ENCODE results near the gene SFI1.
"Not testable (repeated sequence)": the region's sequence is repeated elsewhere in the genome, so short reads cannot be mapped to it uniquely, and the experiment has no call there.

Gene SFI1

DNA sequence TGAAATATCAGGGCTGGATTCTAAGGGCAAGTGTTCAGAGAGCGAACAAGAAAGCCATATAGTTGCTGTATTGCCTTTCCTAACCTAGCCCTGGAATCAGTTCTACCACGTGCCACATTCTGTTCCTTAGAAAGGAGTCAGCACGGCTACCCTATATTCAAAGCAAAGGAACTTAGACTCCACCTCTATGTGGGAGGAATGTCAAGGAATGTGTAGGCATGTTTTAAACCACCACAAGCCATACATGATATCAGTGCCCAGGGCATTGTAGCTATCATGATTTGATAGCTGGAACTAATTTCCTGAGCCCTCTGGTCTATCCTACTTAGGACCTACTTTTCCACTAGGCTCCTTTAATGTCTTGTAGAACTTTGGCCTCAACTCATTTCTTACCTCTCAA, 4.2 kb upstream of the SFI1 start:
- DNase-seq (ENCODE audit: low read depth in 3 of 3) = no peak

DNA sequence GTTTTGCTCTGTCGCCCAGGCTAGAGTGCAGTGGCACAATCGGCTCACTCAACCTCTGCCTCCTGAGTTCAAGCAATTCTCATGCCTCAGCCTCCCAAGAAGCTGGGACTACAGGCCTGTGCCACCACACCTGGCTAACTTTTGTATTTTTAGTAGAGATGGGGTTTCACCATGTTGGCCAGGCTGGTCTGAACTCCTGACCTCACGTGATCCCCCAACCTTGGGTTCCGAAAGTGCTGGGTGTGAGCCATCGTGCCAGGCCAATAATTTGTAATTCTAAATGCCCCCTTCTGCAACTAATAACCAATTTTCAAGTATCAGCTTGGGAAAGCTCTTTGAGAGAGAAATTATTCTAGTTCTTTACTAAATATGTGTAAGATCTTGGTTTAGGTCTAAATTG, 3.0 kb upstream of the SFI1 start:
- not testable (repeated sequence) for DNase-seq (ENCODE audit: low read depth in 3 of 3)

DNA sequence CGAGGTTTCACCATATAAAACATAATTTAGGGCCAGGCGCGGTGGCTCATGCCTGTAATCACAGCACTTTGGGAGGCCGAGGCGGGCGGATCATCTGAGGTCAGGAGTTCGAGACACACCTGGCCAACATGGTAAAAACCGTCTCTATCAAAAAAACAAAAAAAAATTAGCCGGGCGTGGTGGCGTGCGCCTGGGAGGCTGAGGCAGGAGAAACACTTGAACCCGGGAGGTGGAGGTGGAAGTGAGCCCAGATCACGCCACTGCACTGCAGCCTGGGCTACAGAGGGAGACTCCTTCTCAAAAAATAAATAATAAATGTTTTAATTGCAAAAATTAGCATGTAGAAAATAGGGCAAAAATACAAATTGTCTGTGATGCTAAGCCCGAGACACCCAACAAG, 993 bp upstream of the SFI1 start:
- no peak for DNase-seq (ENCODE audit: low read depth in 3 of 3)

DNA sequence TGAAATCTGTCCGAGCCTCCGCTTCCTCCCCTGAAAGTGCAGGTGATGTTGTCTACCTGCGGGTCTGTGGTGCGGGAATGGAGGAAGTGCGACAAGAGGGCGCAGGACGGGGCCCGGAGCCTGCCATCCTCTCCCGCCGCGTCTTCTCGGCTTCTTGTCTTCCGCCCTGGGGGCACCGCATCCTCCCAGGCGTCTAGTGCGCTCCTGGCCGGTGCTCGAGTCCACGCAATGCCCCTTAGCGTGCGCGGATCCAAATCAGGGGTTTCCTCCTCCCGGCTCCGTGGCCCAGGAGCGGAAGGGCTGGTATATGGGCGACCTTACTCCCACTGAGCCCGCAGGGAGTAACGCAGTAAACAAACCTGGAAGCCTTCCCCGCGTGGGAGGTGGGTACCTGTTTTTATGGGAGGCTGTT, 405 bp downstream of the SFI1 start:
- peak in 2 of 3 experiments; percentile 8 to 33 for DNase-seq (ENCODE audit: low read depth in 3 of 3)

DNA sequence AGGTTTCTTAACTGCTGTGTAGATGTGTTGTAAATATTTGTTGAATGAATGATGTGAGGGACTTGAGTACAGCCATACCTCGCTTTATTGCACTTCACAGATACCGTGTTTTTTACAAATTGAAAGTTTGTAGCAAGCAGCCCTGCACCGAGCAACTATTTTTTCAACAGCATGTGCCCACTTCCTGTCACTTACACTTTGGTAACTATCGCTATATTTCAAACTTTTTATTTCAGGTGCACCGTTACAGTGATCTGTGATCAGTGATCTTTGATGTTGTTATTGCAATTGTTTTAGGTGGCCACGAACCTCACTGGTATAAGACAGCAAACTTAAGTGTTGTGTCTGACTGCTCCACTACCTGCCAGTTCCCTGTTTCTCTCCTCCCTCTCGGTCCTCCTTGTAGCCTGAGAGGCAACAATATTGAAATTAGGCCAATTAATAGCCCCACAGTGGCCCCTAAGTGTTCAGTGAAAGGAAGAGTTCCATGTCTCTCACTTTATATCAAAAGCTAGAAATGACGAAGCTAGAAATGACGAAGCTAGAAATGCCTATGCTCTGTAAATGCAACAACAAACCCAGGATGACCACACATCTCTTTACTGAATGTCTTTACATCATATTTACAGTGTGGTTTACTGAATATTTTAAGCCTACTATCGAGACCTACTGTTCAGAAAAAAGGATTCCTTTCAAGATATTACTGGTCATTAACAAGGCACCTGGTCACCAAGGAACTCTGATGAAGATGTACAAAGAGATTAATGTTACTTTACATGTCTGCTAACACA, 1.0 kb downstream of the SFI1 start:
- no peak for DNase-seq (ENCODE audit: low read depth in 3 of 3)

DNA sequence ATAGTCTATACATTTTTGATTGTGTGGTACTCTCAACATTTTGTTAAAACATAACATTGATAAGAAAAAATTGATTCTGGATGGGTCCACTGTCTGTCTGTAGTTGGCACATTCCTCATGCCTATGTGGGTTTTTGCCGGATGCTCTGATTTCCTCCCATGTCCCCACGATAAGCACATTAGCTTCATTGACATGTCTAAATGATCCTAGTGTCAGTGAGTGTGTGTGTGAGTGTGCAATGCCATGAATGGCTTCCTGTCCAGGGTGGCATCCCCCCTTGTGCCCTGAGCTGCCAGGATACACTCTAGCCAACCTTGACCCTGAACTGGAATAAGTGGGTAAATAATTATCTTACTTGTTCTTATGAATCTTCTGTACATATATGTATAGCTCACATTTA, 5.4 kb downstream of the SFI1 start:
- DNase-seq (ENCODE audit: low read depth in 3 of 3) = no peak

DNA sequence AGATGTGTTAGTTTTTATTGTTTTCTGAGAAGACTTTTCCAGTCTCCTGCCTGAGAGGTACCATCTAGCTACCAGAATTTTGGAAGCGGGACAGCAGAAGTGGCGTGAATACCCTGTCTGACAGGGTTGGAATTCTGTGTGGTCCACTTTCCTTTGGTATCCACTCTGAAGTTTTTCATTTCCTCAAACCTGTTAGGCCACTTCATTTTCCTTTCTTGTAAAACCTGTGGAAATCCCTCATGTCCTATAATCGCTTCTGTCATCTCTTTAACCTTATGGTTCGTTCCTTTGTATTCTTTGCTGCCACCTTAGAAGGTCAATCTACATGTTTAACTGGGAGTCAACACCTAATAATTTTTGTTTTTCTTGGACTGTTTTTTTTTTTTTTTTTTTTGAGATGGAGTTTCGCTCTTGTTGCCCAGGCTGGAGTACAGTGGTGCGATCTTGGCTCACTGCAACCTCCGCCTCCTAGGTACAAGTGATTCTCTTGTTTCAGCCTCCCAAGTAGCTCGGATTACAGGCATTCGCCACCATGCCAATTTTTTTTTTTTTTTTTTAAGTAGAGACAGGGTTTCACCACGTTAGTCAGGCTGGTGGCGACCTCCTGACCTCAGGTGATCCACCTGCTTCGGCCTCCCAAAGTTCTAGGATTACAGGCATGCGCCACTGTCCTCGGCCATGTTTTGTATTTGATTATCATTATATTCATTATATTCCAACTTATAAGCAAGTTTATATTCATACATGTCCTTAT, 7.1 kb downstream of the SFI1 start:
- DNase-seq (ENCODE audit: low read depth in 3 of 3) = no peak

DNA sequence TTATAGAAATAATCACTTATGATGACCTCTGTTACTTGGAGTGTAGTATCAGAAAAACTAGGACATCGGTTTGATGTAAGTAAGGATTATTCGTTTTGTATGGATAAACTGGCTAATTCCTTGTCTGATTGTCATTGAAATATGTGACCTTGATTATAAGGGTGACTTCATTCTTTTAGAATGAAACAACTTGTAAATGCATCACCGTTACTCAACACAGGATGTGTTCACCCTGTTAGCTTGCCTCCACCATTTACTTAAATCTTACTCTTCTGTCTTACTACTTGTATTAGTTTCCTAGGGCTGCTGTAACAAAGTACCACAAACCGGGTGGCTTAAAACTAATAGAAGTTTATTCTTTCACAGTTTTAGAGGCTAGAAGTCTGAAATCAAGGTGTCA, 7.9 kb downstream of the SFI1 start:
- no peak for DNase-seq (ENCODE audit: low read depth in 3 of 3)

DNA sequence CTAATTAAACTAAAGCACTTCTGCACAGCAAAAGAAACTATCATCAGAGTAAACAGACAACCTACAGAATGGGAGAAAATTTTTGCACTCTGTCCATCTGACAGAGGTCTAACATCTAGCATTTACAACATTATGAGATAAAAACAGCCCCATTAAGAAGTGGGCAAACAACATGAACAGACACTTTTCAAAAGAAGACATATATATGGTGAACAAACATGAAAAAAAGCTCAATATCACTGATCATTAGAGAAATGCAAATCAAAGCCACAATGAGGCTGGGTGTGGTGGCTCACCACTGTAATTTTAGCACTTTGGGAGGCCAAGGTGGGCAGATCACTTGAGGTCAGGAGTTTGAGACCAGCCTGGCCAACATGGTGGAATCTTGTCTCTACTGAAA, 11.2 kb downstream of the SFI1 start:
- DNase-seq (ENCODE audit: low read depth in 3 of 3) = not testable (repeated sequence)

DNA sequence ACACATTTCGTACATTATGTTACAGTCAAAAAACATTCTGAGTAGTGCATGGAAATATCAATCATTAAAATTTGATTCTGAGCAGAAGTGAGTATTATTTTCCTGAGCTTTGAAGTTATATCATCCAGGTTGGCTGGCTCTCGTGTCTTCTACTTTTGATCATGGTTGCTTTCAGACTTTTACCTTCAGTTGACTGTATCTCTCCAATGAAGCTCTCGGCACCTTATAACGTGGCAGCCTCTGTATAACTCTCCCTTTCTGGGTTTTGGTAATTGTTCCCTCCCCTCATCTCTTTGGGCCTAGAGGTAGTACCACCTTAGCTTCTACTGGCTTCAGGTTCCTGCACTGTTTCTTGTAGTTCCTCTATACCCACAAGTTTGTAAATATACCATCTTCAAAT, 12.2 kb downstream of the SFI1 start:
- no peak for DNase-seq (ENCODE audit: low read depth in 3 of 3)

DNA sequence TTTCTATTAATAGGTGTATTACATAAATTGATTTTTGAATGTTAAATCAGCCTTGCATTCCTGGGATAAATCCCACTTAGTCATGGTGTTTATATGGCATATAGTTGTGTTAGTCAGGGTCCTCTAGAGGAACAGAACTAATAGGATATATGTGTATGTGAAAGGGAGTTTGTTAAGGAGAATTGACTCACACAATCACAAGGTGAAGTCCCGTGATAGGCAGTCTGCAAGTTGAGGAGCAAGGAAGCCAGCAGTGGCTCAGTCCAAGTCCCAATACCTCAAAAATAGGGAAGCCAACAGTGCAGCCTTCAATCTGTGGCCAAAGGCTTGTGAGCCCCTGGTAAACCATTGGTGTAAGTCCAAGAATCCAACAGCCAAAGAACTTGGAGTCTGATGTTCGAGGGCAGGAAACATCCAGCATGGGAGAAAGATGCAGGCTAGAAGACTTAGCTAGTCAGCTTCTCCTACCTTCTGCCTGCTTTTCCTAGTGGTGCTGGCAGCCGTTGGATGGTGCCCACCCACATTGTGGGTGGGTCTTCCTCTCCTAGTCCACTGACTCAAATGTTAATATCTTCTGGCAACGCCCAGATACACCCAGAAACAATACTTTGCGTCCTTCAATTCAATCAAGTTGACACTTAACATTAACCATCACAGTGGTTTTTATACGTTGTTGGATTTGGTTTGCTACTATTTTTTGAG, 12.9 kb downstream of the SFI1 start:
- no peak for DNase-seq (ENCODE audit: low read depth in 3 of 3)

DNA sequence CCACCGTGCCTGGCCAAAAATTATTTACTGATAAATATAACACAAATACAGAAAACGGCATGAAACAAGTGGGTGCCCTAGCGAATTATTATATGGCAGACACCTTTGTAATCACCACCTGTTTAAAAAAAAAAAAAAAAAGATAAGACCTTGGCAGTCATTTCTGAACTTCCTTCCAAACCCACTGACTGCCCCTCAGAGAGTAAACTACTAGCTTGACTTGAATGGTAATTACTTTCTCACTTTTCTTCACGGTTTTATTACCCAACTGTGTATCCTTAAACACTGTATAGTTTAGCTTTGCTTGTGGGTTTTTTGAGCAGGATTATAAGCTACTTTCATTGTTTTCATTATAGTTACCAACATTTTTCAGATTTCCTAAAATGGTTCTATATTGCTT, 23.7 kb downstream of the SFI1 start:
- DNase-seq (ENCODE audit: low read depth in 3 of 3) = no peak

DNA sequence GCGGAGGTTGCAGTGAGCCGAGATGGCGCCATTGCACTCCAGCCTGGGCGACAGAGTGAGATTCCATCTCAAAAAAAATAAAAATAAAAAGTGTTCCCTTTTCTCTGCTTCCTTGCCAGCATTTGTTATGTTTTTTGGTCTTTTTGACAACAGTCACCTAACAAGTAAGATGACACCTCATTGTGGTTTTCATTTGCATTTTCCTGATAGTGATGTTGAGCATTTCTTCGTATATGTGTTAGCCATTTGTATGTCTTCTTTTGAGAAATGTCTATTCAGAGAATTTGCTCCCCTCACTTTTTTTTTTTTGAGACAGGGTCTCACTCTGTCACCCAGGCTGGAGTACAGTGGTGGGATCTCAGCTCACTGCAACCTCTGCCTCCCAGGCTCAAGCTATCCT, 27.8 kb downstream of the SFI1 start:
- DNase-seq (ENCODE audit: low read depth in 3 of 3) = not testable (repeated sequence)

DNA sequence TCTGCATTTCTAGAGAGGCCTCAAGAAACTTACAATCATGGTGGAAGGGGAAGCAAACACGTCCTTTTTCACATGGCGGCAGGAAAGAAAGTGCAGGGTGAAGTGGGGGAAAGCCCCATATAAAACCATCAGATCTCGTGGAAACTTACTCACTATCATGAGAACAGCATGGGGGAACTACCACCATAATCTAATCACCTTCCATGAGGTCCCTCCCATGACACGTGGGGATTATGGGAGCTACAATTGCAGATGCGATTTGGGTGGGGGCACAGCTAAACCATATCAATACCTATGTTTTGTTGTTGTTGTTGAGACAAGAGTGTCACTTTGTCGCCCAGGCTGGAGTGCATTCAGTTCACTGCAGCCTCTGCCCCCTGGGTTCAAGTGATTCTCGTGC, 29.9 kb downstream of the SFI1 start:
- DNase-seq (ENCODE audit: low read depth in 3 of 3) = peak; percentile 17 to 47 (median 34)

DNA sequence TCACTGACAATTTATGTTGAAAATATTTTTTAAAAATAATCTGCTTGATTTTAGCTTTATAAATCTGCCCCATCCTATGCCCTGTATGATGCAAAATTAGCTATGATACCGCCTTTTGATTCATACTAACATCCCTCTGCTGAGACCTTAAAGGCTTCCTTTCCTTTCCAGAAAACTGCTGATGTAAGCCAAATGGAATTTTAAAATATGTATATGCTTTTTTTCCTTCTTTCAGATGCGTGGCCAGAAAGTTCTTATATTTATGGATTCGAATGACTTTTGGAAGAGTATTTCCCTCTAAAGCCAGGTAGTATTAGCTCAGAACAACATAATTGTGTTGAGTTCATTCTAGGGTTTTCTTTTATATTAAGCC, 34.5 kb downstream of the SFI1 start:
- no peak for DNase-seq (ENCODE audit: low read depth in 3 of 3)

DNA sequence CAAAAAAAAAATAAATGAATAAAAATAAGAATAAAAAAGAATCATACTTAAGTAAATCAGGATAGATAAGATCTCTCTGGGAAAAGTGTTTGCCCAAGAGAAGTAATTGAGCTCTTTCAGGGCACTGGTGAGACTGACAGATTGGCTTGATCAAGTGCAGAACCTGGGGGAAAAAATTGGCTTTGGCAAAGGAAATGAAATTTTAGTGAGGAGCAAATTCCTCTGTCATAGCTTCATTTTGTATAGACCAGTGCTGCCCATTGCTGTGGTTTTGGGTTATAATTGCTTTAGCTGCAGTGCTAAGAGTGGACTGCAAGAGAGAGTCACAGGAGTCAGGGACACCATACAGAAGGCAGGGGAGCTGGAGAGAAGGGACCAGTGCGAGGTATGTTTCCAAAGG, 35.7 kb downstream of the SFI1 start:
- DNase-seq (ENCODE audit: low read depth in 3 of 3) = no peak

DNA sequence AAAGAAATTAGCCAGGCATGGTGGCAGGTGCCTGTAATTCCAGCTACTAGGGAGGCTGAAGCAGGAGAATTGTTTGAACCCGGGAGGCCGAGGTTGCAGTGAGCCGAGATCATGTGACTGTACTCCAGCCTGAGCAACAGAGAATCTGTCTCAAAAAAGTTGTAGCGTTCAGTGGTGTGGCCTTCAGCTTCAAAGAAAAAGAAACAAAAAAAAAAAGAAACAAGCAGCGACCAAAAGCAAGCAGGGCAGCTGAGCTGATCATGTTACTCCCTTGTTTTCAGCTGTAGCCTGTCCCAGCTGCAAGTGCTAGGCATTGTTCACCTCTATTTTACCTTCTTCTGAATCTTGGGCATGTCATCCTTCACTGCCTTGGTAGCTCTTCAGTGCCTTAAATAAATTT, 37.0 kb downstream of the SFI1 start:
- DNase-seq (ENCODE audit: low read depth in 3 of 3) = no peak

DNA sequence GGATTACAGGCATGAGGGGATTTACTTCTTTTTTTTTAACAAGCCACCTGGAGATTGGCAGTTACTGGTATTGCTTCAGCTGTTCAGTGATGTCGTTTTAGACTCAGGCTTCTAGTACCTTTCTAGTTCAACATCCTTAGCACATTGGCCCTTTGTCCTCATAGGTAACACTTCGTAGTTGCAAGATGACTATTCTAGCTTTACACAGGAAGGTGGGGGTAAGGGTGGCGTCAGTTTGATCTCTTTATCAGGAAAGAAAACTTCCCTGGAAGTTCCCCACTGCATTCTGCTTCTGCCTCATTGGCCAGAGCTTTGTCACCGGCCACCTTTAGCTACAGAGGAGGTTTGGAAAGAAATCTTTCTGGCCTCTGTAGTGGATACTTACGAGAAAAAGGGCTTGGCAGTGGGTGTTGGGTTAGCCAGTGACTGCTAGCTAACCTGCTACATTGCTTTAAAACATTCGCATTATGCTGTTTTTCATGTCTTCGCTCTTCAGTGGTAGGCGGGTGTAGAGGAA, 40.7 kb downstream of the SFI1 start:
- DNase-seq (ENCODE audit: low read depth in 3 of 3) = peak in 2 of 3 experiments; percentile 20 to 60

DNA sequence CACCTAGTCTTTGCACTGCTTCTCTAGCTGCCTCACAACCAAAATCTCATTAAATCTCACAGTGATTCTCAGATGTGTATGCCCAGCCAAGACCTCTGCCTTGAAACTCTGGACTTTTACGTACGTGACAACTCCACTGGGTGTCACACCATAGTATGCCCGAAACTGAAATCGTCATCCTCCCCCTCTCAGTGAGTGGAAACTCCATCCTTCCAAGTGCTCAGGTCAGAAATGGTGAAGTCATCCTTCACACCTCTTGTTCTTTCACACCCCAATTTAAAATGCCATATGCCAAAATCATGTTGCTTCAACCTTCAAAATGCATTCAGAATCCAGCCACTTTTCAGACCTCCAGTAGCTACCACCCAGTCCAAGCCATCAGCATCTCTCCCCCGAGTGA, 42.5 kb downstream of the SFI1 start:
- peak in 2 of 3 experiments; percentile 34 to 44 for DNase-seq (ENCODE audit: low read depth in 3 of 3)

DNA sequence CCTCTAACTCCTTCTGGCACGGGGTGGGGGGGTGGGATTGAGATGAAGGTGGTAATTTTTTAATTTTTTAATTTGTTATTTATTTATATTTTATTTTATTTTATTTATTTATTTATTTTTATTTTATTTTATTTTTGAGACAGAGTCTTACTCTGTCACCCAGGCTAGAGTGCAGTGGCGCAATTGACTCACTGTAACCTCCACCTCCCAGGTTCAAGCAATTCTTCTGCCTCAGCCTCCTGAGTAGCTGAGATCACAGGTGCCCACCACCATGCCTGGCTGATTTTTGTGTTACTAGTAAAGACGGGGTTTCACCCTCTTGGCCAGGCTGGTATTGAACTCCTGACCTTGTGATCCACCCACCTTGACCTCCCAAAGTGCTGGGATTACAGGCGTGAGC, 43.8 kb downstream of the SFI1 start:
- not testable (repeated sequence) for DNase-seq (ENCODE audit: low read depth in 3 of 3)

DNA sequence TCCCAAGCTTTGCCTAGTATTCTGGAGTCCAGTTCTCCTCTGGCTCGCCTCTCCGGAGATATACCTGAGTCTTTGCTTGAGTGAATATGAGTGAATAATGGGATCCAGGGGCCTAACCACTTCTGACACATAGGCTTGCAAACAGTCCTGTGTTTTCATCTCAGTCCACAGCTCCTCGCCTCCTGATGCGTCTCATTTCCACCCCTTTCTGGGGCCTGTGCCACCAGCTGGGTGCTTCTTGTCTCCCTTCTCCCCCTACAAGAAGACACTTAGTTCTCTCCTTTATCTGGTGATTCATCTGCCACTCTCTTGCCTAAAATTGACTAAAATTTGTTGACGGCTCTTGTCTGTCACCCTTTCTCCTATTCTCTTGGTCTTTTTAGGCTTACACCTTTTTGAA, 44.6 kb downstream of the SFI1 start:
- no peak for DNase-seq (ENCODE audit: low read depth in 3 of 3)

All from stimulated activated CD4-positive, alpha-beta T cell treated with anti-CD3 and anti-CD28 coated beads, TNF-alpha, amount 100 ng/mL, for 24 hours (primary cell).